Ovary (tissue), 10 donors: ENCODE data around the gene OR2A14. TPM values are rescaled to one million over a fixed set of nuclear protein-coding genes. Genes with fewer than 3 reads are reported as not detected.

Experiments
- DNase-seq, 5 donors: peaks; one replicate each; pipeline ENCODE4 v3.0.0-alpha.2; 2019 to 2020
- H3K27ac ChIP-seq, 2 donors: fragments of 200-600 bp; one replicate each; pipeline versions ENCODE4 v1.5.1 to v1.8.0; 2019 to 2022
- H3K27me3 ChIP-seq: fragments of 200-600 bp; one replicate; pipeline ENCODE4 v1.8.0; 2022
- H3K36me3 ChIP-seq: fragments of 200-600 bp; sonication (generic); one replicate; pipeline ENCODE4 v1.5.1; 2019
- H3K4me1 ChIP-seq: one replicate; pipeline ENCODE4 v1.8.1; 2013; ENCODE audit warnings: mild to moderate bottlenecking, moderate library complexity; ENCODE audit not compliant: insufficient read depth
- H3K4me3 ChIP-seq: fragments of 200-600 bp; sonication (generic); one replicate; pipeline ENCODE4 v1.5.1; 2017
- H3K9me3 ChIP-seq, 2 donors: fragments of 200-600 bp in 1 of 2; sonication (generic) in 1 of 2; one replicate each; pipeline versions ENCODE4 v1.5.1 to v1.8.1; 2013 to 2019; ENCODE audit warnings: mild to moderate bottlenecking in 1 of 2, moderate library complexity in 1 of 2
- CTCF ChIP-seq, 3 donors: fragments of 450-650 bp in 2 of 3; fragments of 200-600 bp in 1 of 3; IDR thresholded peaks; one replicate each; pipeline versions ENCODE4 v1.5.1 to v1.8.0; 2016 to 2022; ENCODE audit warnings: antibody characterized with exemption in 3 of 3, mild to moderate bottlenecking in 1 of 3
- EP300 ChIP-seq: sonication (generic); formaldehyde crosslinking; IDR thresholded peaks from one replicate; pipeline ENCODE4 v1.6.1; 2017; ENCODE audit warnings: antibody characterized with exemption
- POLR2A ChIP-seq: fragments of 450-650 bp; IDR thresholded peaks from one replicate; pipeline ENCODE4 v1.6.1; 2017; ENCODE audit warnings: antibody characterized with exemption, mild to moderate bottlenecking, moderate library complexity
- WGBS, 3 donors: extraction: QIAGEN DNeasy Blood & Tissue Kit in 1 of 3; methylation state at CpG; one replicate each; pipeline versions ENCODE4 v1.1.5 to v1.1.7; 2013 to 2017; 5-methylcytosine and 5-hydroxymethylcytosine counted together
- intact Hi-C, 4 donors: fragments of 100-400 bp; cut with DNase I; formaldehyde crosslinking; loops; one replicate each; pipeline versions ENCODE4 v1.11.0 to v1.15.1; 2022 to 2023
- long read RNA-seq, 3 donors: library from polyadenylated mRNA in 2 of 3; unstranded in 2 of 3; transcript quantifications; one replicate each; pipeline ENCODE4 v2.0.0 and lab custom pipeline, GENCODE V29; 2021 to 2026
- polyA plus RNA-seq, 2 donors: library from polyadenylated mRNA; stranded (reverse); fragments of 200-250 nt in 1 of 2; fragments of 350-450 nt in 1 of 2; fragmentation: Illumina TruSeq in 1 of 2; extraction: RNeasy Lipid Tissue Mini Kit (QIAGEN cat#74804) in 1 of 2; gene quantifications; one replicate each; pipeline ENCODE4 v1.2.3, GENCODE V29; 2013 to 2014
- total RNA-seq, 7 donors: library from RNA; depleted of rRNA in 2 of 7; stranded (reverse); fragments of >200 nt in 2 of 7; fragmentation: NEBNext Ultra II Directional in 3 of 7; extraction: Animal tissue kit (Norgen Biotek cat#: 25700) in 3 of 7; gene quantifications; one replicate each; pipeline versions ENCODE4 v1.1.0 to v1.2.4, GENCODE V29; 2016 to 2023
- donor health status: DM: no; HTN: no; CAD: no; lungs with moderate emphysema.
- donor health status: DM: no; HTN: no; CAD: no.
- donor health status: Bipolar disorder and iron deficiency.
- donor health status: DM: yes; HTN: yes; CAD: no.
- donor health status: DM: no; HTN: no; CAD: no.
- donor health status: DM: yes; HTN: yes; CAD: no.

OR2A14 gene
- total RNA-seq (not detected), polyA plus RNA-seq (not detected)
- long read RNA-seq, donor 1: 0 reads
- long read RNA-seq, donor 2: 0 reads
- long read RNA-seq, donor 3: 0 reads

GRCh38 chr7:144122876-144123275 is at the start of gene OR2A14:
Gene OR2A14 (plus strand): TSS chr7:144123176. CDS start chr7:144129113, 5,937 bp downstream.
- no peaks in the 10 kb centered on the region for H3K36me3 ChIP-seq
- intact Hi-C loops: no loop called here
- WGBS, 3 donors: 79 to 93% (median 90%) methylated on average over 1 of the region's 1 CpG
- H3K27ac ChIP-seq: no peak within 1 kb of the TSS
- H3K4me1 ChIP-seq: no peaks in the 10 kb centered on the region
- TF ChIP-seq EP300: no peak
- no peak for TF ChIP-seq CTCF (IDR thresholded peaks at IDR 0.05)
- no peak for TF ChIP-seq POLR2A
- H3K27me3 ChIP-seq: no peaks in the 10 kb centered on the region
- no peak within 1 kb of the TSS for H3K4me3 ChIP-seq
- no peaks in the 10 kb centered on the region for H3K9me3 ChIP-seq
- no peak for DNase-seq

GRCh38 chr7:144074374-144074773 is 48.6 kb upstream of the OR2A14 start:
- Histone ChIP-seq H3K9me3 (no peaks in the 10 kb centered on the region), H3K27ac (no peak overlapping the region), H3K4me3 (no peak overlapping the region), H3K27me3 (peaks cover 3% of the 10 kb centered on the region), H3K4me1 (no peaks in the 10 kb centered on the region), H3K36me3 (no peaks in the 10 kb centered on the region)
- no peak for DNase-seq
- 88 to 94% (median 90%) methylated on average over 8 of the region's 8 CpGs for WGBS, 3 donors
- intact Hi-C loops: no loop called here
- TF ChIP-seq POLR2A: no peak
- no peak for TF ChIP-seq EP300
- TF ChIP-seq CTCF (IDR thresholded peaks at IDR 0.05): no peak

GRCh38 chr7:144085978-144086377 is 37.0 kb upstream of the OR2A14 start, which contains the start of gene OR2A12:
Gene OR2A12 (plus strand): TSS chr7:144086278. CDS start chr7:144095108, 8,830 bp downstream.
- no peak within 1 kb of the TSS for H3K27ac ChIP-seq
- no peak for DNase-seq
- H3K27me3 ChIP-seq: no peaks in the 10 kb centered on the region
- no peak for TF ChIP-seq CTCF (IDR thresholded peaks at IDR 0.05)
- no peak for TF ChIP-seq EP300
- TF ChIP-seq POLR2A: no peak
- H3K9me3 ChIP-seq: no peaks in the 10 kb centered on the region
- no peaks in the 10 kb centered on the region for H3K4me1 ChIP-seq
- no peak within 1 kb of the TSS for H3K4me3 ChIP-seq
- no peaks in the 10 kb centered on the region for H3K36me3 ChIP-seq
- WGBS, 3 donors: 83 to 90% (median 86%) methylated on average over 2 of the region's 2 CpGs
- intact Hi-C loops: no loop called here

- 47 to 55% (median 55%) methylated on average over 4 of the region's 4 CpGs for WGBS, 3 donors
- intact Hi-C loops: no loop called here
- Histone ChIP-seq H3K9me3 (no peaks in the 10 kb centered on the region), H3K27ac (no peak overlapping the region), H3K4me3 (no peak overlapping the region), H3K4me1 (no peaks in the 10 kb centered on the region), H3K27me3 (no peaks in the 10 kb centered on the region), H3K36me3 (no peaks in the 10 kb centered on the region)
- no peak for TF ChIP-seq EP300
- no peak for TF ChIP-seq CTCF (IDR thresholded peaks at IDR 0.05)
- TF ChIP-seq POLR2A: no peak
- DNase-seq: no peak
These were observed 36.2 kb upstream of the OR2A14 start for GRCh38 chr7:144086730-144087129.
